ENCODE data around the gene MMADHC. TPM values are rescaled to one million over a fixed set of nuclear protein-coding genes. Genes with fewer than 3 reads are reported as not detected.

The MMADHC gene
- total RNA-seq, 4 donors from 2014 or later, result 58.5 to 96.5 (median 92.5) TPM

GRCh38 chr2:149526689-149527088 is 60.9 kb downstream of the MMADHC start:
- TF ChIP-seq, protein P1, sequence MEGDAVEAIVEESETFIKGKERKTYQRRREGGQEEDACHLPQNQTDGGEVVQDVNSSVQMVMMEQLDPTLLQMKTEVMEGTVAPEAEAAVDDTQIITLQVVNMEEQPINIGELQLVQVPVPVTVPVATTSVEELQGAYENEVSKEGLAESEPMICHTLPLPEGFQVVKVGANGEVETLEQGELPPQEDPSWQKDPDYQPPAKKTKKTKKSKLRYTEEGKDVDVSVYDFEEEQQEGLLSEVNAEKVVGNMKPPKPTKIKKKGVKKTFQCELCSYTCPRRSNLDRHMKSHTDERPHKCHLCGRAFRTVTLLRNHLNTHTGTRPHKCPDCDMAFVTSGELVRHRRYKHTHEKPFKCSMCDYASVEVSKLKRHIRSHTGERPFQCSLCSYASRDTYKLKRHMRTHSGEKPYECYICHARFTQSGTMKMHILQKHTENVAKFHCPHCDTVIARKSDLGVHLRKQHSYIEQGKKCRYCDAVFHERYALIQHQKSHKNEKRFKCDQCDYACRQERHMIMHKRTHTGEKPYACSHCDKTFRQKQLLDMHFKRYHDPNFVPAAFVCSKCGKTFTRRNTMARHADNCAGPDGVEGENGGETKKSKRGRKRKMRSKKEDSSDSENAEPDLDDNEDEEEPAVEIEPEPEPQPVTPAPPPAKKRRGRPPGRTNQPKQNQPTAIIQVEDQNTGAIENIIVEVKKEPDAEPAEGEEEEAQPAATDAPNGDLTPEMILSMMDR (IDR thresholded peaks at IDR 0.05), result no peak
- ATAC-seq (ENCODE audit: low FRiP score), result no peak
- no peak for DNase-seq (ENCODE audit: low spot score)

DNA sequence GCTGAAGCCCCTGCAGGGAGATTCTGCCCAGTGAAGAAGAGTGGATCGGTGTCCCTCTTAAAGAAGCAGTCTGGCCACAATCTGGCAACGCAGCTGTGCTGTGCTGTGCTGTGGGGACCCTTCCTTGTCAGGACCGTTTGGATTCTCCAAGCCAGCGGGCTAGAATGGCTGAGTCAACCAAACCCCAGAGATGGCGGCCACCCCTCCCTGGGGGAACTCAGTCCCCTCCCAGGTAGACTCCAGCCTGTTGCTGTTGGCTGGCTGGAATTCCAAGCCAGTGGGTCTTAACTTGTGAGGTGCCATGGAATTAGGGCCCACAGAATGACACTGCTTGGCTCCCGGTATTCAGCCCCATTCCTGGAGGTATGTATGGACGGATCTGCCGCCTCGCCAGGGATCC is 62.3 kb downstream of the MMADHC start:
- ATAC-seq (ENCODE audit: low FRiP score) (no peak), DNase-seq (ENCODE audit: low spot score) (no peak)
- TF ChIP-seq, protein P1 (IDR thresholded peaks at IDR 0.05), result no peak

Small RNA genes lying within 50 kb of the gene (small RNA-seq; reads per million reads assigned to genes)
- gene RNU6-601P, result not detected
